GM10266 (cell line): ENCODE measurements around the gene CLCC1.
A peak's percentile ranks its signal among the peaks of the same experiment; 100 is the strongest.
"Not testable (repeated sequence)": the region's sequence is repeated elsewhere in the genome, so short reads cannot be mapped to it uniquely, and the experiment has no call there.

Source experiments
- DNase-seq: peaks from one replicate; pipeline ENCODE4 v3.0.0; 2012; ENCODE audit errors: extremely low spot score
- CTCF ChIP-seq: IDR thresholded peaks from 2 replicates; pipeline ENCODE4 v1.5.1; 2012; ENCODE audit warnings: mild to moderate bottlenecking, low read depth; ENCODE audit not compliant: control insufficient read depth, insufficient read depth; ENCODE audit errors: missing control alignments

CLCC1 gene

GRCh38 chr1:108963052-108963686 is at the start of gene CLCC1:
Gene CLCC1 (minus strand): TSS chr1:108963484. CDS start chr1:108950437, 13,047 bp downstream.
- TF ChIP-seq CTCF: no peak
- DNase-seq: peak; percentile 95

- DNase-seq: no peak
- no peak for TF ChIP-seq CTCF
Observed at GRCh38 chr1:109011335-109011734, 48.1 kb upstream of the CLCC1 start.

GRCh38 chr1:108996622-108997021 is 33.3 kb upstream of the CLCC1 start:
- DNase-seq: not testable (repeated sequence)

- no peak for TF ChIP-seq CTCF
- no peak for DNase-seq
Observed at GRCh38 chr1:108983114-108983513, 19.8 kb upstream of the CLCC1 start.

- TF ChIP-seq CTCF: no peak
- DNase-seq: no peak
Observed at GRCh38 chr1:108976658-108977057, 13.4 kb upstream of the CLCC1 start.

- DNase-seq: no peak
- no peak for TF ChIP-seq CTCF
Observed at GRCh38 chr1:108972951-108973350, 9.7 kb upstream of the CLCC1 start.

- TF ChIP-seq CTCF: no peak
- no peak for DNase-seq
Observed at GRCh38 chr1:108969346-108969745, 6.1 kb upstream of the CLCC1 start.

- TF ChIP-seq CTCF: no peak
- no peak for DNase-seq
Observed at GRCh38 chr1:108962681-108963051, 618 bp downstream of the CLCC1 start.
